ENCODE measurements around the gene MMGT1.

Gene MMGT1

GRCh38 chrX:135977611-135978010 lies 3.8 kb upstream of the MMGT1 start:
- Histone ChIP-seq H3K27ac (no peak overlapping the region), H3K4me3 (no peak overlapping the region)
- DNase-seq (ENCODE audit: low spot score) = no peak
- TF ChIP-seq CTCF (IDR thresholded peaks at IDR 0.05) = no peak

- Histone ChIP-seq H3K27ac (no peak overlapping the region), H3K4me3 (no peak overlapping the region)
- no peak for TF ChIP-seq CTCF (IDR thresholded peaks at IDR 0.05)
- DNase-seq (ENCODE audit: low spot score) = no peak
Observed at GRCh38 chrX:135975421-135975820, 1.6 kb upstream of the MMGT1 start.

GRCh38 chrX:135974279-135974856 lies 580 bp upstream of the MMGT1 start:
- TF ChIP-seq CTCF (IDR thresholded peaks at IDR 0.05) = no peak
- Histone ChIP-seq H3K4me3 (peak overlapping the region; percentile 66), H3K27ac (peak overlapping the region; percentile 46 to 85)
- DNase-seq (ENCODE audit: low spot score) = peak; percentile 76

GRCh38 chrX:135973025-135973547 lies 702 bp downstream of the MMGT1 start:
- no peak for TF ChIP-seq CTCF (IDR thresholded peaks at IDR 0.05)
- DNase-seq (ENCODE audit: low spot score) = no peak
- H3K27ac ChIP-seq = peak overlapping the region; percentile 83 to 85
- H3K4me3 ChIP-seq = peak overlapping the region; percentile 73

- no peak overlapping the region for H3K27ac ChIP-seq
- H3K4me3 ChIP-seq = no peak overlapping the region
- TF ChIP-seq CTCF (IDR thresholded peaks at IDR 0.05) = no peak
- DNase-seq (ENCODE audit: low spot score) = no peak
Observed at GRCh38 chrX:135951291-135951690, 22.5 kb downstream of the MMGT1 start.

- no peak for TF ChIP-seq CTCF (IDR thresholded peaks at IDR 0.05)
- no peak overlapping the region for H3K4me3 ChIP-seq
- DNase-seq (ENCODE audit: low spot score) = no peak
- H3K27ac ChIP-seq = no peak overlapping the region
Observed at GRCh38 chrX:135944486-135944885, 29.3 kb downstream of the MMGT1 start.
